ENCODE measurements around the gene AP4E1.
"Not testable (repeated sequence)": the region's sequence is repeated elsewhere in the genome, so short reads cannot be mapped to it uniquely, and the experiment has no call there.

AP4E1 gene

GRCh38 chr15:50872832-50873426, 35.6 kb upstream of the AP4E1 start:
- no peak for DNase-seq (ENCODE audit: extremely low read depth, low read depth)
- no peak for TF ChIP-seq CTCF (IDR thresholded peaks at IDR 0.05; ENCODE audit: low read depth, low read length)

- no peak for DNase-seq (ENCODE audit: extremely low read depth, low read depth)
- no peak for TF ChIP-seq CTCF (IDR thresholded peaks at IDR 0.05; ENCODE audit: low read depth, low read length)
Measured at GRCh38 chr15:50873935-50874361, 34.5 kb upstream of the AP4E1 start.

GRCh38 chr15:50875238-50875637, 33.2 kb upstream of the AP4E1 start:
- not testable (repeated sequence) for DNase-seq (ENCODE audit: extremely low read depth, low read depth)

- DNase-seq (ENCODE audit: extremely low read depth, low read depth): no peak
- TF ChIP-seq CTCF (IDR thresholded peaks at IDR 0.05; ENCODE audit: low read depth, low read length): no peak
Measured at GRCh38 chr15:50876260-50876988, 32.1 kb upstream of the AP4E1 start.

- peak; percentile 86 for DNase-seq (ENCODE audit: extremely low read depth, low read depth)
Measured at GRCh38 chr15:50876989-50877360, 31.5 kb upstream of the AP4E1 start.

GRCh38 chr15:50879016-50879617, 29.4 kb upstream of the AP4E1 start:
- DNase-seq (ENCODE audit: extremely low read depth, low read depth): no peak
- no peak for TF ChIP-seq CTCF (IDR thresholded peaks at IDR 0.05; ENCODE audit: low read depth, low read length)

More at GRCh38 chr15:50876989-50877360, 31.5 kb upstream of the AP4E1 start:
- peak; percentile 99 for TF ChIP-seq CTCF (IDR thresholded peaks at IDR 0.05; ENCODE audit: low read depth, low read length)

- no peak for TF ChIP-seq CTCF (IDR thresholded peaks at IDR 0.05; ENCODE audit: low read depth, low read length)
Measured at GRCh38 chr15:50880206-50880605, 28.3 kb upstream of the AP4E1 start.

More at GRCh38 chr15:50880206-50880605, 28.3 kb upstream of the AP4E1 start:
- DNase-seq (ENCODE audit: extremely low read depth, low read depth): no peak

Measured in AG09319 (cell line).